ENCODE results near the gene PER2. TPM values are rescaled to one million over a fixed set of nuclear protein-coding genes. Genes with fewer than 3 reads are reported as not detected.

Gene PER2
- total RNA-seq, 1 experiment from 2014 or later, result 6.6 TPM

- TF ChIP-seq CTCF (IDR thresholded peaks at IDR 0.05) (no peak), ZBTB43 (CRISPR knock-in tag; IDR thresholded peaks at IDR 0.05) (0 out of 2 replicates have a peak, but pooled peaks have one; percentile 37), NR3C1 (CRISPR knock-in tag; conservative IDR thresholded peaks at IDR 0.05; ENCODE audit: low read depth) (0 out of 2 replicates have a peak, but pooled peaks have one; percentile 55), ZMAT4 (CRISPR knock-in tag; IDR thresholded peaks at IDR 0.05) (0 out of 2 replicates have a peak, but pooled peaks have one; percentile 75), NFYB (CRISPR knock-in tag; conservative IDR thresholded peaks at IDR 0.05; ENCODE audit: low read depth) (peak; percentile 87), JUN (CRISPR knock-in tag; IDR thresholded peaks at IDR 0.05) (no peak), CDX4 (CRISPR knock-in tag; IDR thresholded peaks at IDR 0.05; ENCODE audit: borderline replicate concordance) (no peak), E2F4 (CRISPR knock-in tag; IDR thresholded peaks at IDR 0.05; ENCODE audit: borderline replicate concordance, low read depth) (no peak), ZNF671 (CRISPR knock-in tag; IDR thresholded peaks at IDR 0.05) (no peak), ZBTB21 (CRISPR knock-in tag; IDR thresholded peaks at IDR 0.05; ENCODE audit: borderline replicate concordance) (0 out of 2 replicates have a peak, but pooled peaks have one; percentile 69), ZNF138 (CRISPR knock-in tag; conservative IDR thresholded peaks at IDR 0.05) (no peak), ZNF232 (CRISPR knock-in tag; IDR thresholded peaks at IDR 0.05) (0 out of 2 replicates have a peak, but pooled peaks have one; percentile 61), MYBL2 (CRISPR knock-in tag; IDR thresholded peaks at IDR 0.05) (no peak)
Measured at GRCh38 chr2:238239863-238240756, 48.3 kb downstream of the PER2 start, which contains the start of gene HES6 (continued).

- Mint-ChIP-seq H3K4me3 (no peak overlapping the region), H3K4me1 (peaks cover 16% of the 10 kb centered on the region), H3K27ac (no peak overlapping the region), H3K27me3 (ENCODE audit: low read depth) (peaks cover 56% of the 10 kb centered on the region), H3K9me3 (no peaks in the 10 kb centered on the region), H3K36me3 (peaks cover 5% of the 10 kb centered on the region)
- ChIA-PET CTCF (interaction anchor here (1.0 to 3.3 kb wide), 3 partner anchors 12 to 100 kb away, joined by 3 to 21 read pairs (median 3); no protein-coding TSS in a partner anchor), POLR2A (no interaction called here)
- DNase-seq (ENCODE audit: low spot score) (peak; percentile 36), ATAC-seq (no peak)
- TF ChIP-seq AFF4 (CRISPR knock-in tag; IDR thresholded peaks at IDR 0.05; ENCODE audit: borderline replicate concordance) (no peak), TP53 (CRISPR knock-in tag; IDR thresholded peaks at IDR 0.05) (no peak), MXD4 (CRISPR knock-in tag; IDR thresholded peaks at IDR 0.05; ENCODE audit: borderline replicate concordance) (no peak), ZNF317 (CRISPR knock-in tag; IDR thresholded peaks at IDR 0.05; ENCODE audit: borderline replicate concordance, low read depth) (no peak), HMGA2 (CRISPR knock-in tag; IDR thresholded peaks at IDR 0.05) (no peak), TEAD4 (CRISPR knock-in tag; IDR thresholded peaks at IDR 0.05) (no peak), ZBTB43 (CRISPR knock-in tag; IDR thresholded peaks at IDR 0.05) (no peak), KAT7 (CRISPR knock-in tag; IDR thresholded peaks at IDR 0.05; ENCODE audit: borderline replicate concordance) (no peak), ZNF425 (CRISPR knock-in tag; conservative IDR thresholded peaks at IDR 0.05) (no peak), MYBL2 (CRISPR knock-in tag; IDR thresholded peaks at IDR 0.05) (no peak), SMAD4 (CRISPR knock-in tag; IDR thresholded peaks at IDR 0.05) (no peak)
Measured at GRCh38 chr2:238239543-238239862, 48.9 kb downstream of the PER2 start.
